ENCODE measurements around the gene SLC11A2. TPM values are rescaled to one million over a fixed set of nuclear protein-coding genes. Genes with fewer than 3 reads are reported as not detected.

The SLC11A2 gene
- total RNA-seq, 1 experiment from 2014 or later, result 38.7 TPM

GRCh38 chr12:51049525-51049924 is 23.3 kb upstream of the SLC11A2 start:
- ATAC-seq, result no peak
- no peak for DNase-seq (ENCODE audit: low read depth, low spot score)
- no TSS peak for BruUV-seq (replicated peaks)
- intact Hi-C loops (cut with micrococcal nuclease), result loop anchor here (5.0 kb wide), 1 partner anchor 287 kb away; the partner anchor contains the start of gene ATF1
- Histone ChIP-seq H3K27ac (ENCODE audit: low read depth, low read length) (no peak overlapping the region), H3K36me3 (ENCODE audit: control insufficient read depth in 1 of 2, insufficient read depth in 2 of 2, low read length in 2 of 2) (peaks cover 20 to 25% of the 10 kb centered on the region in 2 experiments), H3K4me3 (replicated peaks in 1 of 2; ENCODE audit: low read depth in 1 of 2, low read length in 2 of 2) (peak overlapping the region; percentile 71 to 88), H3K9me2 (ENCODE audit: insufficient read depth) (no peaks in the 10 kb centered on the region), H2AFZ (ENCODE audit: low read depth, low read length, poor library complexity, severe bottlenecking) (no peak overlapping the region), H4K20me1 (ENCODE audit: insufficient read depth) (no peaks in the 10 kb centered on the region), H3K27me3 (ENCODE audit: insufficient read depth, low read length) (no peaks in the 10 kb centered on the region), H3K4me1 (ENCODE audit: control insufficient read depth in 1 of 2, insufficient read depth in 2 of 2, low read length in 2 of 2) (peaks cover 7 to 18% of the 10 kb centered on the region in 2 experiments; a peak in 2 of 4 replicates), H3K4me2 (ENCODE audit: low read length) (peak overlapping the region; percentile 87), H3K9me3 (ENCODE audit: control insufficient read depth in 1 of 2, insufficient read depth in 1 of 2, low read depth in 1 of 2, low read length in 2 of 2) (no peaks in the 10 kb centered on the region), H3K79me2 (ENCODE audit: insufficient read depth, low read length) (peaks cover 37% of the 10 kb centered on the region), H3K9ac (ENCODE audit: low read length) (peak overlapping the region; percentile 83; the same call in 1 of the 2 replicates)
- TF ChIP-seq POLR2A (IDR thresholded peaks at IDR 0.05; ENCODE audit: borderline replicate concordance, extremely low read depth, insufficient read depth, insufficient read length) (no peak), SP1 (IDR thresholded peaks at IDR 0.05; ENCODE audit: low read depth) (no peak), EZH2phosphoT487 (IDR thresholded peaks at IDR 0.05; ENCODE audit: borderline replicate concordance) (no peak), CTCF (IDR thresholded peaks at IDR 0.05 in 2 of 3, conservative IDR thresholded peaks at IDR 0.05 in 1 of 3; ENCODE audit: borderline replicate concordance in 1 of 3, insufficient read depth in 1 of 3, low read depth in 2 of 3, low read length in 2 of 3) (no peak), EZH2 (IDR thresholded peaks at IDR 0.05) (no peak), TCF7L2 (IDR thresholded peaks at IDR 0.05; ENCODE audit: borderline replicate concordance, extremely low read depth, insufficient read depth, insufficient read length) (no peak), ELF1 (IDR thresholded peaks at IDR 0.05; ENCODE audit: borderline replicate concordance, low read depth) (no peak), ZNF274 (IDR thresholded peaks at IDR 0.05; ENCODE audit: low read depth, low read length) (no peak), CEBPB (IDR thresholded peaks at IDR 0.05; ENCODE audit: low read depth) (no peak), ATF3 (IDR thresholded peaks at IDR 0.05) (no peak), EGR1 (IDR thresholded peaks at IDR 0.05; ENCODE audit: low read depth) (no peak), ZFX (IDR thresholded peaks at IDR 0.05) (no peak), POLR2AphosphoS5 (IDR thresholded peaks at IDR 0.05; ENCODE audit: low read depth, low read length) (no peak), YY1 (IDR thresholded peaks at IDR 0.05; ENCODE audit: extremely low read depth, insufficient replicate concordance, low read depth, low read length) (no peak), SRF (IDR thresholded peaks at IDR 0.05; ENCODE audit: low read depth) (no peak)
- TF ChIP-seq, protein P1, sequence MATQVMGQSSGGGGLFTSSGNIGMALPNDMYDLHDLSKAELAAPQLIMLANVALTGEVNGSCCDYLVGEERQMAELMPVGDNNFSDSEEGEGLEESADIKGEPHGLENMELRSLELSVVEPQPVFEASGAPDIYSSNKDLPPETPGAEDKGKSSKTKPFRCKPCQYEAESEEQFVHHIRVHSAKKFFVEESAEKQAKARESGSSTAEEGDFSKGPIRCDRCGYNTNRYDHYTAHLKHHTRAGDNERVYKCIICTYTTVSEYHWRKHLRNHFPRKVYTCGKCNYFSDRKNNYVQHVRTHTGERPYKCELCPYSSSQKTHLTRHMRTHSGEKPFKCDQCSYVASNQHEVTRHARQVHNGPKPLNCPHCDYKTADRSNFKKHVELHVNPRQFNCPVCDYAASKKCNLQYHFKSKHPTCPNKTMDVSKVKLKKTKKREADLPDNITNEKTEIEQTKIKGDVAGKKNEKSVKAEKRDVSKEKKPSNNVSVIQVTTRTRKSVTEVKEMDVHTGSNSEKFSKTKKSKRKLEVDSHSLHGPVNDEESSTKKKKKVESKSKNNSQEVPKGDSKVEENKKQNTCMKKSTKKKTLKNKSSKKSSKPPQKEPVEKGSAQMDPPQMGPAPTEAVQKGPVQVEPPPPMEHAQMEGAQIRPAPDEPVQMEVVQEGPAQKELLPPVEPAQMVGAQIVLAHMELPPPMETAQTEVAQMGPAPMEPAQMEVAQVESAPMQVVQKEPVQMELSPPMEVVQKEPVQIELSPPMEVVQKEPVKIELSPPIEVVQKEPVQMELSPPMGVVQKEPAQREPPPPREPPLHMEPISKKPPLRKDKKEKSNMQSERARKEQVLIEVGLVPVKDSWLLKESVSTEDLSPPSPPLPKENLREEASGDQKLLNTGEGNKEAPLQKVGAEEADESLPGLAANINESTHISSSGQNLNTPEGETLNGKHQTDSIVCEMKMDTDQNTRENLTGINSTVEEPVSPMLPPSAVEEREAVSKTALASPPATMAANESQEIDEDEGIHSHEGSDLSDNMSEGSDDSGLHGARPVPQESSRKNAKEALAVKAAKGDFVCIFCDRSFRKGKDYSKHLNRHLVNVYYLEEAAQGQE (IDR thresholded peaks at IDR 0.05; ENCODE audit: low read depth), result no peak
- TF ChIP-seq, protein P2, sequence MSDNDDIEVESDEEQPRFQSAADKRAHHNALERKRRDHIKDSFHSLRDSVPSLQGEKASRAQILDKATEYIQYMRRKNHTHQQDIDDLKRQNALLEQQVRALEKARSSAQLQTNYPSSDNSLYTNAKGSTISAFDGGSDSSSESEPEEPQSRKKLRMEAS (IDR thresholded peaks at IDR 0.05), result no peak
- ChIA-PET RAD21 (ENCODE audit: low non-redundant PET in 1 of 2, low total read pairs in 2 of 2, uncharacterized antibody in 2 of 2, unreplicated experiment in 2 of 2) (no interaction called here), CTCF (no interaction called here), POLR2A (no interaction called here)
